NCI-H128 (cell line): ENCODE measurements around the gene TBC1D17.

Experiments used
- DNase-seq: peaks from one replicate; lab custom pipeline; 2025; ENCODE audit not compliant: unreplicated experiment; lab: John Stamatoyannopoulos, UW

TBC1D17 gene

GRCh38 chr19:49860336-49861102 lies 17.0 kb upstream of the TBC1D17 start:
- DNase-seq, result no peak

DNA sequence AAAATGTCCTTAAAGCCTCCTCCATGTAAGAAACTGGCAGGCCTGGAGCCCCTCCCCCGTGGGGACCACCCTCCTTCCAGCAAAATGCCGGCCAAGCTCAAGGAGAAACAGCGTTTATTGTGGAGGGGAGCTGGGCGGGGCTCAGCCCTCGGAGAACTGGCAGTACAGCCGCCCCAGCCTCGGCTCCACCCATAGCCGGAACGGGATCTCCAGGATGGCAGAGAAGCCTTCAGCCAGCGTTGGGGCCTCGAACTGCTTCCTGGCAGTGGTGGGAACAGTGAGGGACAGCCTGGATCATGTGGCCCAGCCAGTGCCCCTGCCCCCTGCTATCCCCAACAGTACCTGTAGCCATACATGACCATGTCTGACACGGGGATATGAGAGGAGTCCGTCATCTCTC lies 16.4 kb upstream of the TBC1D17 start:
- no peak for DNase-seq

DNA sequence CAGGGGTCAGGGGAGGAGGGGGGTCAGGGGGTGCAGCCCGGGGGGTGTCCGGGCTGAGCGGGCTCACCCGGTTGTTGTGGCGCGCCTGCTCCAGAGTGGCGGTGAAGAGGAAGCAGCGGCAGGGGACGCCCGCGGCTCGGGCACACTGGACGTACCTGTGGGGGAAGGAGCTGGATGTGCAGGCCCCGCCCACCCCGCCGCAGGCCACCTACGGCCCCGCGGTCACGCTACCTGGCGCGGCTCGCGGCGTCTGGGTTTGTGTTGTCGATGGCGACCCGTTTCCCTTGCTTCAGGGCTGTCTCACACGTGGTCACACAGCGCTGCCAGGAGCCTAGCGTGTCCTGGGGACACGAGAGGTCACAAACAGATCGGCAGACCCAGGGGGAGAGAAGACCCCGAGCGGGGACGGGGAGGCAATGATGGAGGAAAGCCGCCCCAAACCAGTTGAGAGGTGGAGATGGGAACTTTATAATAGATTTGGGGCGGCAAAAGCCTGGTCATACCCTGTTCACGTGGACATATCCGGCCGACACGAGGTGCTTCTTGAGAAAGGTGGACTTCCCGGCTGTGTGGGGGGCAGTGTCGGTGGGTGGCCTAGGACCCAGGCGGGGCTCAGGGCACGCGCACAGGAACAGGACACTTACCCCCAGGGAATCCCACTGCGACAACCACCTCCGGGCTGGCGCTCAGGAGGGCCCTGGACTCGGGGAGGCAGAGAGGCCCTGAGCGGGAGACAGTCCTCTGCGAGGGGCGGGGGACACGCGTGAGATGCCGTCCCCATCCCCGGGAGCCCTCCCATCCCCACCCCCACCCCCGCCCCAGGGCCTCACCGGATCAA lies 15.7 kb upstream of the TBC1D17 start:
- no peak for DNase-seq

DNA sequence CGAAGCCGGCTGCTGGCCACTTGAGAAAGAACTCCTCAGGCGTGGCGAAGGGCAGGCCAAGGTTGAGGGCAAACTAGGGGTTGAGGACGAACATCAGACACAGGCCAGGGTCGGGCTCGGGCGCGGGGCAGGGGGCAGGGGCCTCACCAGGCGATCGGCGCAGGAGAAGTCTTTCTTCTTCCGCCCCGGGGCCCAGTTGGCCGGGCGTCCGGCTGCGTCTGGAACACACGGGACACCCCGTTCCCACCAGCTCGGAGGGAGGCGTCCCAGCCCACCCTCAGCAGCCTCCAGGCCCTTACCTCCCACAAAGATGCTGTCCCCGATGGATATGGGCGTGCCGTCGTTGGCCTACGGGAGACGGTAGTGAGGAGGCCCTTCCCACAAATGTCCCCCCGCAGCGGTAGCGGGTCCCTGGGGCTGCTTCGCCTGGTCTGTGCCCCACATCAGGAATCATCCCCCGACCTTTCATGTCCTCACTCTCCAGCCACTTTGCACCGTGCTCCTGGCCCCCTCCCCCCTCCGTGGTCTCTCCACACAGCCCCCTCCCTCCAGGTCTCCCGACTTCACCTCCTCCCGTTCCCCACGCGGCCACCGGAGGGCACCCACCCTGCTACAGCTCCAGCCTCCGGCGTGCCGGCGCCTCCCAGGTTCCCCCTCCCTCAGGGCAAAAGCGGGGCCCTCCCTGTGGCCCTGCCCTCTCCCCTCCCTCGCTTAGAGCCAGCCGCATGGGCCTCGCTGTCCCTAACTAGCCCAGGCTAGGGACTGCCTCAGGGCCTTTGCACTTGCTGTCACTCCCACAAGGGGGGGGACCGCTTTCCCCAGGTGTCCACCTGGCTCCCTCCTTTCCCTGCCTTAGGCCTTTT lies 14.9 kb upstream of the TBC1D17 start:
- DNase-seq, result no peak

- no peak for DNase-seq
Measured at GRCh38 chr19:49863254-49863934, 14.1 kb upstream of the TBC1D17 start.

DNA sequence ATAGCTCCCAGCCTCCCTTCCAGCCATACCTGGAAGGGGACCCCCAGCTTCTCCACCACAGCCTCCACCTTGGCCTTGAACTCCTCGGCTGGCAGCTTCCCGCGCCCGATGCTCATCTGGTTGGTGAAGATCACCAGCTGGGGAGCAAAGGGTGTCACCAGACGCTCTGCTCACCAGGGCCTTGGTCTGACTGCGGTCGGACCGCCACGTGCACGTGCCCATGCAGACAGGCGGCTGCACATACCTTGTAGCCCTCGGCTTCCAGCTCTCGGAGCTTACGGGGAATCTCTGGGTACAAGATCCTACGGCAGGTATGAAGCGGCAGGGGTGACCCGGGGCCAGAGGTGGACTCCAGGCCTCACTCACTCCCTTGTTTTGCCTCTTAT lies 13.6 kb upstream of the TBC1D17 start:
- no peak for DNase-seq

DNA sequence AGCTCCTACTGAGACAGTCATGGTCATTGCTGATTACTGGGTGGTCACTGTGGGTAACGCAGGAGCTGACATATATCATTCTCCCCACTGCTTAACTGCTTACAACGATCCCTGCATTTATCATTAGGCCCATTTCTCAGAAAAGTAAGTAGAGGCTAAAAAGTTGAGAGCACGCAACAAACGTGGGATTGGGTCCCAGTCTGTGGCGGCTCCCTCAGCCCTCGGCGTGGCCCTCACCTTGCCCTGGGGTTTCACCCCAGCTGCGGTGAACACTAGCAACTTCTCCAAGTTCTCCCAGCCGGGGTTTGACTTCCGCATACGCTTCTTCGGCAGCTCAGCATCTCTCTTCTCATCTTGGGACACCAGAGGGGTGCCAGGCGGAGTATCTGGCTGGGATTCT lies 12.6 kb upstream of the TBC1D17 start:
- DNase-seq, result no peak

DNA sequence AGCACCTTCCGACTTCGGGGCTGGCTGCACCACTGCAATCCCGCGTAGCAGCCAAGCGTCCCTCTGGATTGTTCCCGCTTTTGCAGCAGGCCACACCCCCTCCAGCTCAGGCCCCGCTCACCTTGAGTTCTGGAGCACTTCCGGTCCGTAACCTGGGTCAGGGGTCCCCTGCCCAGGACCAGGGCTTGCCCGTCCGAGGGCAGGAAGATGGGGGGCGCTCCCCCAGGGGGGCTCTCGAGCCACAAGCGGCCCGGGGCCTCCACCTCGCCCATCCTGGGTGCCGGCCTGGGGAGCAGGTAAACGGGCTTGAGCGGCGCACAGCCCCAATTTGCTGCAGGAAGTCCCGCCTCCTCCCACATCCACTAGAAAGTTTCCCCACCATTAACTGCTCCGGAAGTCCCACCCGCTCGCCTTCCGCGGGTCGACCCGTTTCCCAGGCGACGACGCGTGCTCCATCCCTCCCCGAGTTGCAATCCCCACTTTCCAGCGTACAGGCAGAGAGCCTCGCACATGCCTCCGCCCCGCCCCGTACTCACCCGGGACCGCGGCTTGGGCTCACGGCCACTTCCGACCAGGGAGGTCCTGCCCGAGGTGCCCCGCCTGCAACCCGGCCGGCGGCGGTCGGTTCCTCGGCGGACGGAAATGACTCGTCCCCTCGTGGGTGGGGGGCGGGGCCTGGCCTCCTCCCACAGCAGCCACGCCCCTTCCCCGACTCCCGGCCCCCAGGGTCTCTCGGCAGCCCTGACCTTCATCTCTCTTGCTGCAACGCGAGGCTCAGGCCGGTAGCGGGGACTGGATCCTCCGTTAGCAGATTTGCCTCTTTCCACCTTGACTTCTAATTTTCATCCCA lies 10.3 kb upstream of the TBC1D17 start, which contains the start of gene PNKP:
Gene PNKP, minus strand, starts transcription at position 644 of the 850 bp plus-strand sequence. Its CDS starts 372 bp downstream, at position 272.
- peak; percentile 88 for DNase-seq

- DNase-seq, result no peak
Measured at GRCh38 chr19:49869009-49869483, 8.5 kb upstream of the TBC1D17 start.

GRCh38 chr19:49869484-49870308 lies 7.8 kb upstream of the TBC1D17 start:
- DNase-seq, result peak; percentile 99

DNA sequence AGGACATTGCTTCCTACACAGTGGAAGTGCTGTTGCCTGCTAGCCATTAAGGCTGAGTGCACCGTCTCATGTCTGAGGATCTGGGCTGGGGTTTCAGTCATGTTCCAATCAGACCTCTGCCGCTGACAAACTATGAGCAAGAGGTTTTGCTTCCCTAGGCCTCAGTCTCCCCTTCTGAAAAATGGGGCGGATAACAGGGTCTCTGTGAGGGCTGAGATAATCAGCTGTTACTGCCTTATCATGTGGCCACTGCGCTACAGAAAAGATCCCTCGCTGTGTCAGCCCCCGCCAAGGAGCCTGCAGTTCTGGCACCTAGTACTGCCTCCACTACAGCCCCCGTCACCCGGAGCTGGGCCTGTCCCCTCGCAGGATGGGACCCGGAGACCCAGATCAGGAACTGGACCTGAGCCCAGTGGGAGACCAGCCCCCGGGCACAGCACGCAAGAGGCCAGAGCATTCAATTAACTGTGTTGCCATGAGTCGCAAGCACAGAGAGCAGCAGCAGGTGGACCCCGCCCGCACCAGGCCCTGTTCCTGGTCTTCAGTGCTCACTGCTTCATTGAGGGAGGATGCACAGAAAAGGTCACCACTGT lies 7.1 kb upstream of the TBC1D17 start:
- no peak for DNase-seq

- no peak for DNase-seq
Measured at GRCh38 chr19:49871349-49871985, 6.0 kb upstream of the TBC1D17 start.

- no peak for DNase-seq
Measured at GRCh38 chr19:49872245-49873128, 5.0 kb upstream of the TBC1D17 start.

DNA sequence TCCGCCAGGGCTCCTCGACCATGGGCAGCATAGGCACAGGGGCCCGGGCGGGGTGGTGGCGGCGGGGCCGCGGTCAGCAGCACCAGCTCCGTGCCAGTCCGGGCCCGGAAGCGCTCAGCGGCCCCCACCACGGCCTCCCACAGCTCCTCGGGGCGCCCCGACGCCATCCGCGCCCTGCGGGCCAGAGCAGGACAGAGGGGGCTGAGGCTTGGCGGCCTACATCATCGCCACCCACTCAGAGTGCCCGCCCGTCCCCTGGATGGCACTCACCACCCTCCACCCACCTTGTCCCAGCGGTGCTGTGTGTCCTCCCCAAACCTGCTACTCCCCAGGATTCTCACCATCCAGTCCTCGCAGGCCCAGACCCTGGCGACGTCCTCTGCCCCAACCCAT lies 4.4 kb upstream of the TBC1D17 start:
- DNase-seq, result no peak

GRCh38 chr19:49873834-49874233 lies 3.7 kb upstream of the TBC1D17 start:
- DNase-seq, result no peak

GRCh38 chr19:49874503-49875157 lies 2.9 kb upstream of the TBC1D17 start:
- no peak for DNase-seq
